HG02588 (cell line): ENCODE data around the gene TGFBR1.
A peak's percentile ranks its signal among the peaks of the same experiment; 100 is the strongest.
"Not testable (repeated sequence)": the region's sequence is repeated elsewhere in the genome, so short reads cannot be mapped to it uniquely, and the experiment has no call there.

ENCODE experiments used
- ATAC-seq: cut with Tn5 transposase; IDR thresholded peaks from one replicate; pipeline ENCODE4 v1.9.1; 2021; ENCODE audit warnings: mild to moderate bottlenecking, moderate library complexity; ENCODE audit not compliant: unreplicated experiment

The TGFBR1 gene

GRCh38 chr9:99184475-99185347, 79.8 kb downstream of the TGFBR1 start:
- ATAC-seq = peak; percentile 45

- ATAC-seq = no peak
Measured at GRCh38 chr9:99185348-99185632, 80.4 kb downstream of the TGFBR1 start.

GRCh38 chr9:99185934-99186333, 81.0 kb downstream of the TGFBR1 start:
- no peak for ATAC-seq

GRCh38 chr9:99187311-99187710, 82.4 kb downstream of the TGFBR1 start:
- no peak for ATAC-seq

GRCh38 chr9:99189186-99189585, 84.3 kb downstream of the TGFBR1 start:
- no peak for ATAC-seq

GRCh38 chr9:99189887-99190596, 85.1 kb downstream of the TGFBR1 start:
- ATAC-seq = no peak

GRCh38 chr9:99190597-99191283, 85.8 kb downstream of the TGFBR1 start:
- no peak for ATAC-seq

GRCh38 chr9:99192786-99193465, 88.0 kb downstream of the TGFBR1 start:
- ATAC-seq = no peak

- ATAC-seq = no peak
Measured at GRCh38 chr9:99193466-99193821, 88.5 kb downstream of the TGFBR1 start.

- not testable (repeated sequence) for ATAC-seq
Measured at GRCh38 chr9:99196484-99196883, 91.6 kb downstream of the TGFBR1 start.

- no peak for ATAC-seq
Measured at GRCh38 chr9:99197124-99197630, 92.3 kb downstream of the TGFBR1 start.

- ATAC-seq = no peak
Measured at GRCh38 chr9:99197987-99198386, 93.1 kb downstream of the TGFBR1 start.

GRCh38 chr9:99199938-99200539, 95.1 kb downstream of the TGFBR1 start:
- ATAC-seq = no peak

GRCh38 chr9:99201603-99202002, 96.7 kb downstream of the TGFBR1 start:
- no peak for ATAC-seq
